A673 (cell line): Measurements from ENCODE around the gene EDAR. TPM values are rescaled to one million over a fixed set of nuclear protein-coding genes. Genes with fewer than 3 reads are reported as not detected.

Experiments
- BruUV-seq: library from RNA; stranded (reverse); fragments of 400-500 nt; replicated peaks from 2 replicates; lab custom pipeline; 2021; lab: Mats Ljungman, UMichigan
- CTCF ChIA-PET: fragments of 300-600 bp; sonication (Branson Sonifier 250); formaldehyde crosslinking; loops from one replicate; lab custom pipeline; 2022; ENCODE audit warnings: antibody characterized with exemption; lab: Charles Lee
- POLR2A ChIA-PET: fragments of 300-600 bp; sonication (Branson Sonifier 250); formaldehyde crosslinking; loops from one replicate; lab custom pipeline; 2022; ENCODE audit warnings: antibody characterized with exemption; ENCODE audit not compliant: low non-redundant PET; lab: Charles Lee
- DNase-seq: peaks from one replicate; pipeline ENCODE4 v3.0.0-alpha.2; 2015; ENCODE audit warnings: low spot score
- H3K27ac ChIP-seq: fragments of 200-600 bp; sonication (generic); 2 replicates; pipeline ENCODE4 v1.5.1; 2016; ENCODE audit warnings: mixed run types, low read depth, mild to moderate bottlenecking, mixed read lengths, antibody characterized with exemption, low read length; ENCODE audit not compliant: poor library complexity, severe bottlenecking
- H3K27me3 ChIP-seq: fragments of 200-600 bp; sonication (generic); replicated peaks from 2 replicates; pipeline ENCODE4 v1.6.1; 2017; ENCODE audit warnings: mixed run types, low read depth, mild to moderate bottlenecking, mixed read lengths, antibody characterized with exemption, low read length; ENCODE audit not compliant: insufficient read depth, poor library complexity
- H3K36me3 ChIP-seq: fragments of 200-600 bp; sonication (generic); 2 replicates; pipeline ENCODE4 v1.6.1; 2016; ENCODE audit warnings: mixed run types, mild to moderate bottlenecking, mixed read lengths, antibody characterized with exemption, low read length; ENCODE audit not compliant: insufficient read depth, poor library complexity, severe bottlenecking
- H3K4me1 ChIP-seq: fragments of 200-600 bp; sonication (generic); 2 replicates; pipeline ENCODE4 v1.6.1; 2017; ENCODE audit warnings: mixed run types, mild to moderate bottlenecking, mixed read lengths, antibody characterized with exemption, low read length; ENCODE audit not compliant: insufficient read depth, poor library complexity, severe bottlenecking
- H3K4me3 ChIP-seq: fragments of 200-600 bp; sonication (generic); 2 replicates; pipeline ENCODE4 v1.5.1; 2016; ENCODE audit warnings: low read depth, mixed run types, mild to moderate bottlenecking, mixed read lengths, low read length; ENCODE audit not compliant: poor library complexity, severe bottlenecking
- H3K9me3 ChIP-seq: fragments of 200-600 bp; sonication (generic); 2 replicates; pipeline ENCODE4 v1.6.1; 2016; ENCODE audit warnings: mixed run types, low read depth, mild to moderate bottlenecking, mixed read lengths, antibody characterized with exemption, low read length; ENCODE audit not compliant: poor library complexity, severe bottlenecking
- CTCF ChIP-seq: fragments of 300-800, 200-600 bp; sonication (generic); conservative IDR thresholded peaks from 2 replicates; pipeline ENCODE4 v1.5.1; 2017; ENCODE audit warnings: low read depth, mild to moderate bottlenecking, antibody characterized with exemption, low read length, moderate library complexity, mixed read lengths
- EZH2 ChIP-seq: fragments of 200-600 bp; sonication (generic); IDR thresholded peaks from 2 replicates; pipeline ENCODE4 v1.6.1; 2017; ENCODE audit warnings: borderline replicate concordance, low read depth, mild to moderate bottlenecking, mixed read lengths, antibody characterized with exemption, low read length; ENCODE audit not compliant: poor library complexity, severe bottlenecking
- intact Hi-C: fragments of 100-400 bp; cut with micrococcal nuclease; formaldehyde crosslinking; loops from one replicate; pipeline ENCODE4 v1.10.0; 2022; ENCODE audit not compliant: unreplicated experiment
- total RNA-seq: library from RNA; stranded (reverse); gene quantifications from 2 replicates; pipeline ENCODE4 v1.2.3, GENCODE V29; 2021

The EDAR gene
- total RNA-seq, 1 experiment from 2014 or later, result not detected

- ChIA-PET POLR2A (no interaction called here), CTCF (no interaction called here)
- H3K9me3 ChIP-seq, result no peaks in the 10 kb centered on the region
- H3K36me3 ChIP-seq, result no peaks in the 10 kb centered on the region
- H3K4me3 ChIP-seq, result no peak overlapping the region
- no peaks in the 10 kb centered on the region for H3K27me3 ChIP-seq
- no peak for TF ChIP-seq EZH2
- no peak for TF ChIP-seq CTCF
- no peak overlapping the region for H3K27ac ChIP-seq
- intact Hi-C loops, result no loop called here
- BruUV-seq, result no TSS peak
- DNase-seq, result no peak
- no peaks in the 10 kb centered on the region for H3K4me1 ChIP-seq
These were observed 9.9 kb upstream of the EDAR start for GRCh38 chr2:108998911-108999310.

GRCh38 chr2:108994178-108994577, 5.2 kb upstream of the EDAR start:
- ChIA-PET CTCF (no interaction called here), POLR2A (no interaction called here)
- Histone ChIP-seq H3K4me3 (no peak overlapping the region), H3K9me3 (no peaks in the 10 kb centered on the region), H3K4me1 (no peaks in the 10 kb centered on the region), H3K27me3 (no peaks in the 10 kb centered on the region), H3K27ac (no peak overlapping the region), H3K36me3 (no peaks in the 10 kb centered on the region)
- no peak for DNase-seq
- TF ChIP-seq CTCF (no peak), EZH2 (no peak)
- intact Hi-C loops, result no loop called here
- no TSS peak for BruUV-seq

GRCh38 chr2:108993095-108993937, 4.3 kb upstream of the EDAR start:
- POLR2A ChIA-PET, result no interaction called here

More at GRCh38 chr2:108993095-108993937, 4.3 kb upstream of the EDAR start:
- intact Hi-C loops, result no loop called here
- Histone ChIP-seq H3K27ac (no peak overlapping the region), H3K4me1 (no peaks in the 10 kb centered on the region), H3K36me3 (no peaks in the 10 kb centered on the region), H3K4me3 (no peak overlapping the region), H3K9me3 (no peaks in the 10 kb centered on the region), H3K27me3 (peaks cover 6% of the 10 kb centered on the region)
- CTCF ChIA-PET, result interaction anchor here (1.4 kb wide), 1 partner anchor 8 kb away, joined by 3 read pairs; no protein-coding TSS in a partner anchor
- BruUV-seq, result no TSS peak
- DNase-seq, result no peak
- no peak for TF ChIP-seq CTCF
- no peak for TF ChIP-seq EZH2
